WTC11 (cell line): ENCODE results near the gene ZP4. TPM values are rescaled to one million over a fixed set of nuclear protein-coding genes. Genes with fewer than 3 reads are reported as not detected.

Experiments
- ATAC-seq: fragments of 200-7000 bp; cut with Tn5 transposase; 2 replicates; pipeline ENCODE4 v1.10.0; 2021; ENCODE audit warnings: mild to moderate bottlenecking, moderate library complexity
- CTCF ChIA-PET: fragments of 300-600 bp; sonication (Branson Sonifier 250); formaldehyde crosslinking; loops from one replicate; lab custom pipeline; 2021; ENCODE audit warnings: antibody characterized with exemption; lab: Charles Lee
- POLR2A ChIA-PET: fragments of 350-600 bp; sonication (Branson Sonifier 250); formaldehyde crosslinking; loops from one replicate; lab custom pipeline; 2021; ENCODE audit warnings: antibody characterized with exemption; lab: Charles Lee
- DNase-seq: peaks from one replicate; pipeline ENCODE4 v3.0.0; 2021; ENCODE audit warnings: low spot score
- H3K27ac Mint-ChIP-seq: 2 replicates; pipeline ENCODE4 v1.8.0; 2021; ENCODE audit warnings: mixed read lengths
- H3K27me3 Mint-ChIP-seq: 2 replicates; pipeline ENCODE4 v1.8.0; 2021; ENCODE audit warnings: low read depth, mild to moderate bottlenecking, moderate library complexity, mixed read lengths
- H3K36me3 Mint-ChIP-seq: 2 replicates; pipeline ENCODE4 v1.8.0; 2021; ENCODE audit warnings: mixed read lengths
- H3K4me1 Mint-ChIP-seq: 2 replicates; pipeline ENCODE4 v1.8.0; 2022; ENCODE audit warnings: mixed read lengths
- H3K4me3 Mint-ChIP-seq: 2 replicates; pipeline ENCODE4 v1.8.0; 2021; ENCODE audit warnings: mild to moderate bottlenecking, moderate library complexity, mixed read lengths
- H3K9me3 Mint-ChIP-seq: 2 replicates; pipeline ENCODE4 v1.8.0; 2021; ENCODE audit warnings: mixed read lengths
- CREB1 ChIP-seq: sonication (generic); formaldehyde crosslinking; IDR thresholded peaks from 2 replicates; pipeline ENCODE4 v1.8.0; 2023; ENCODE audit warnings: mild to moderate bottlenecking, missing genetic modification reagents
- ETV6 ChIP-seq: sonication (generic); formaldehyde crosslinking; IDR thresholded peaks from 2 replicates; pipeline ENCODE4 v1.8.1; 2022; ENCODE audit warnings: mild to moderate bottlenecking, missing genetic modification reagents
- FOXP1 ChIP-seq: sonication (generic); formaldehyde crosslinking; IDR thresholded peaks from 2 replicates; pipeline ENCODE4 v1.8.0; 2022; ENCODE audit warnings: missing genetic modification reagents, mild to moderate bottlenecking, moderate library complexity, borderline replicate concordance
- MAX ChIP-seq: sonication (generic); formaldehyde crosslinking; IDR thresholded peaks from 2 replicates; pipeline ENCODE4 v1.8.0; 2022; ENCODE audit warnings: mild to moderate bottlenecking, missing genetic modification reagents
- MYBL2 ChIP-seq: sonication (generic); formaldehyde crosslinking; IDR thresholded peaks from 2 replicates; pipeline ENCODE4 v1.8.1; 2023; ENCODE audit warnings: mild to moderate bottlenecking, moderate library complexity, missing genetic modification reagents
- PRRX2 ChIP-seq: fragments of 250-450 bp; sonication (Bioruptor Pico); IDR thresholded peaks from 2 replicates; pipeline ENCODE4 v1.8.0; 2021; ENCODE audit warnings: mild to moderate bottlenecking
- ZBTB43 ChIP-seq: sonication (generic); formaldehyde crosslinking; IDR thresholded peaks from 2 replicates; pipeline ENCODE4 v1.8.1; 2023; ENCODE audit warnings: mild to moderate bottlenecking, missing genetic modification reagents
- ZNF416 ChIP-seq: fragments of 250-450 bp; sonication (Bioruptor Pico); IDR thresholded peaks from 2 replicates; pipeline ENCODE4 v1.9.0; 2021; ENCODE audit warnings: mild to moderate bottlenecking, inconsistent platforms
- ZNF425 ChIP-seq: fragments of 250-450 bp; sonication (Bioruptor Pico); conservative IDR thresholded peaks from 2 replicates; pipeline ENCODE4 v1.9.0; 2021; ENCODE audit warnings: mild to moderate bottlenecking
- ZNF532 ChIP-seq: fragments of 250-450 bp; sonication (Bioruptor Pico); IDR thresholded peaks from 2 replicates; pipeline ENCODE4 v1.9.0; 2021; ENCODE audit warnings: mild to moderate bottlenecking, borderline replicate concordance
- total RNA-seq: library from RNA; stranded (reverse); gene quantifications from 3 replicates; pipeline ENCODE4 v1.2.3, GENCODE V29; 2021

The ZP4 gene
- total RNA-seq, 1 experiment from 2014 or later: not detected

GRCh38 chr1:237834048-237834447 is 56.7 kb downstream of the ZP4 start:
- POLR2A ChIA-PET: no interaction called here
- no peak overlapping the region for H3K4me3 Mint-ChIP-seq

GRCh38 chr1:237832858-237833257 is 57.9 kb downstream of the ZP4 start:
- ChIA-PET CTCF (interaction anchor here (0.6 to 1.0 kb wide), 3 partner anchors 18 to 31 kb away, joined by 3 to 6 read pairs (median 5); no protein-coding TSS in a partner anchor), POLR2A (no interaction called here)
- no peak overlapping the region; the same call in 1 of the 2 replicates for H3K27ac Mint-ChIP-seq
- H3K36me3 Mint-ChIP-seq: peaks cover 6% of the 10 kb centered on the region; the same call in 1 of the 2 replicates
- no peak overlapping the region for H3K4me3 Mint-ChIP-seq
- TF ChIP-seq PRRX2 (CRISPR knock-in tag) (no peak), MAX (CRISPR knock-in tag) (peak; percentile 76; the same call in 1 of the 2 replicates)
- ATAC-seq (peak; percentile 58; the same call in 1 of the 2 replicates), DNase-seq (no peak)
- peaks cover 7% of the 10 kb centered on the region; the same call in 1 of the 2 replicates for H3K9me3 Mint-ChIP-seq
- H3K27me3 Mint-ChIP-seq: no peaks in the 10 kb centered on the region; the same call in none of the 2 replicates
- peaks cover 41% of the 10 kb centered on the region for H3K4me1 Mint-ChIP-seq

More at GRCh38 chr1:237834048-237834447, 56.7 kb downstream of the ZP4 start:
- H3K27me3 Mint-ChIP-seq: no peaks in the 10 kb centered on the region; the same call in none of the 2 replicates
- H3K9me3 Mint-ChIP-seq: peaks cover 7% of the 10 kb centered on the region
- peaks cover 3% of the 10 kb centered on the region; the same call in 1 of the 2 replicates for H3K36me3 Mint-ChIP-seq
- H3K27ac Mint-ChIP-seq: no peak overlapping the region
- no peak for ATAC-seq
- no peak for TF ChIP-seq CREB1
- TF ChIP-seq MYBL2 (CRISPR knock-in tag): no peak
- TF ChIP-seq ZNF425 (CRISPR knock-in tag): no peak
- no peak for TF ChIP-seq ZNF416 (CRISPR knock-in tag)
- no peak for TF ChIP-seq ZNF532 (CRISPR knock-in tag)
- no peak for TF ChIP-seq FOXP1 (CRISPR knock-in tag)
- no peak for TF ChIP-seq ETV6 (CRISPR knock-in tag)
- no peak for TF ChIP-seq ZBTB43 (CRISPR knock-in tag)
- CTCF ChIA-PET: interaction anchor here (1.0 to 2.6 kb wide), 3 partner anchors 17 to 68 kb away, joined by 3 to 19 read pairs (median 4); no protein-coding TSS in a partner anchor
- no peak for DNase-seq
- H3K4me1 Mint-ChIP-seq: peaks cover 41% of the 10 kb centered on the region
